IMR-90 (cell line): ENCODE data around the gene MTA1. TPM values are rescaled to one million over a fixed set of nuclear protein-coding genes. Genes with fewer than 3 reads are reported as not detected.
A peak's percentile ranks its signal among the peaks of the same experiment; 100 is the strongest.

Source experiments
- ATAC-seq: fragments of 200-7000 bp; cut with Tn5 transposase; 2 replicates; pipeline ENCODE4 v1.9.1; 2020; ENCODE audit warnings: low read depth, mild to moderate bottlenecking, moderate library complexity
- BruUV-seq: library from RNA; stranded (reverse); fragments of 400-500 nt; replicated peaks from 2 replicates; lab custom pipeline; 2021; lab: Mats Ljungman, UMichigan
- CTCF ChIA-PET: fragments of 300-600 bp; formaldehyde crosslinking; extraction: SDS; loops from one replicate; lab custom pipeline; 2021; ENCODE audit warnings: antibody characterized with exemption; lab: Yijun Ruan, JAX
- POLR2A ChIA-PET: fragments of 300-600 bp; sonication (Branson Sonifier 250); formaldehyde crosslinking; loops from one replicate; lab custom pipeline; 2022; ENCODE audit warnings: antibody characterized with exemption; ENCODE audit not compliant: unreplicated experiment; lab: Charles Lee
- DNase-seq: peaks from one replicate; pipeline ENCODE4 v3.0.0; 2013
- H2AFZ ChIP-seq: replicated peaks from 2 replicates; pipeline ENCODE3; 2013; ENCODE audit warnings: low read length, mild to moderate bottlenecking; ENCODE audit not compliant: poor library complexity
- H2AK5ac ChIP-seq: 2 replicates; pipeline ENCODE4 v1.6.1; 2013; ENCODE audit warnings: low read depth, low read length, inconsistent platforms
- H2AK9ac ChIP-seq: replicated peaks from 2 replicates; pipeline ENCODE3; 2013; ENCODE audit warnings: mild to moderate bottlenecking, low read depth, low read length, moderate library complexity; ENCODE audit not compliant: poor library complexity
- H2BK120ac ChIP-seq: 2 replicates; pipeline ENCODE4 v1.6.1; 2013; ENCODE audit warnings: low read depth, low read length, inconsistent platforms
- H2BK15ac ChIP-seq: 3 replicates; pipeline ENCODE4 v1.6.1; 2013; ENCODE audit warnings: low read depth, low read length, inconsistent platforms
- H2BK20ac ChIP-seq: 2 replicates; pipeline ENCODE4 v1.6.1; 2013; ENCODE audit warnings: low read depth, mild to moderate bottlenecking, inconsistent platforms, low read length, moderate library complexity
- H2BK5ac ChIP-seq: 2 replicates; pipeline ENCODE4 v1.6.1; 2013; ENCODE audit warnings: mild to moderate bottlenecking, low read depth, low read length, inconsistent platforms; ENCODE audit not compliant: poor library complexity, severe bottlenecking
- H3K14ac ChIP-seq: replicated peaks from 2 replicates; pipeline ENCODE4 v1.6.1; 2013; ENCODE audit warnings: low read depth, low read length, inconsistent platforms
- H3K18ac ChIP-seq: 2 replicates; pipeline ENCODE4 v1.6.1; 2013; ENCODE audit warnings: low read depth, low read length, control low read depth
- H3K23ac ChIP-seq: 2 replicates; pipeline ENCODE4 v1.6.1; 2013; ENCODE audit warnings: low read depth, low read length, inconsistent platforms
- H3K27ac ChIP-seq: 2 replicates; pipeline ENCODE4 v1.5.1; 2013; ENCODE audit warnings: mild to moderate bottlenecking, control low read depth, low read length; ENCODE audit not compliant: insufficient read depth
- H3K27me3 ChIP-seq: 2 replicates; pipeline ENCODE4 v1.6.1; 2013; ENCODE audit warnings: low read length; ENCODE audit not compliant: control insufficient read depth, insufficient read depth
- H3K36me3 ChIP-seq: 2 replicates; pipeline ENCODE4 v1.6.1; 2013; ENCODE audit warnings: low read length, mixed read lengths; ENCODE audit not compliant: control insufficient read depth, insufficient read depth
- H3K4ac ChIP-seq: 2 replicates; pipeline ENCODE4 v1.6.1; 2013; ENCODE audit warnings: low read depth, low read length, inconsistent platforms
- H3K4me1 ChIP-seq: 2 replicates; pipeline ENCODE4 v1.6.1; 2013; ENCODE audit warnings: low read length, mixed read lengths; ENCODE audit not compliant: control insufficient read depth, insufficient read depth
- H3K4me2 ChIP-seq: 2 replicates; pipeline ENCODE4 v1.6.1; 2013; ENCODE audit warnings: low read depth, mild to moderate bottlenecking, control low read depth, low read length, moderate library complexity
- H3K4me3 ChIP-seq: 2 replicates; pipeline ENCODE4 v1.5.1; 2013; ENCODE audit warnings: low read depth, mild to moderate bottlenecking, control low read depth, low read length, moderate library complexity; ENCODE audit not compliant: insufficient read depth
- H3K56ac ChIP-seq: 2 replicates; pipeline ENCODE4 v1.6.1; 2013; ENCODE audit warnings: low read length, inconsistent platforms; ENCODE audit not compliant: insufficient read depth; ENCODE audit errors: extremely low read depth
- H3K79me1 ChIP-seq, 2 experiments: 2 replicates each; pipeline ENCODE4 v1.6.1; 2013; ENCODE audit warnings: low read length in 2 of 2, inconsistent platforms in 1 of 2, low read depth in 1 of 2
- H3K9ac ChIP-seq: 2 replicates; pipeline ENCODE4 v1.6.1; 2013; ENCODE audit warnings: low read depth, low read length, control low read depth
- H3K9me1 ChIP-seq: 2 replicates; pipeline ENCODE4 v1.6.1; 2013; ENCODE audit warnings: low read length, inconsistent platforms; ENCODE audit not compliant: insufficient read depth
- H3K9me3 ChIP-seq: 2 replicates; pipeline ENCODE4 v1.6.1; 2013; ENCODE audit warnings: low read length; ENCODE audit not compliant: control insufficient read depth, insufficient read depth
- H4K20me1 ChIP-seq: 2 replicates; pipeline ENCODE4 v1.6.1; 2013; ENCODE audit warnings: low read length, inconsistent platforms; ENCODE audit not compliant: insufficient read depth
- H4K5ac ChIP-seq: 2 replicates; pipeline ENCODE4 v1.6.1; 2013; ENCODE audit warnings: mild to moderate bottlenecking, low read depth, low read length, control low read depth
- H4K8ac ChIP-seq, 2 experiments: 2 replicates each; pipeline ENCODE4 v1.6.1; 2013; ENCODE audit warnings: low read depth in 2 of 2, low read length in 2 of 2, control low read depth in 1 of 2, inconsistent platforms in 1 of 2
- H4K91ac ChIP-seq: 2 replicates; pipeline ENCODE4 v1.6.1; 2013; ENCODE audit warnings: low read depth, low read length, inconsistent platforms; ENCODE audit not compliant: insufficient read depth
- ELK1 ChIP-seq: fragments of 150-350 bp; IDR thresholded peaks from 2 replicates; pipeline ENCODE4 v1.6.1; 2016; ENCODE audit warnings: low read depth, mild to moderate bottlenecking, low read length, moderate library complexity, borderline replicate concordance
- FOS ChIP-seq: fragments of 150-350 bp; IDR thresholded peaks from 2 replicates; pipeline ENCODE4 v1.6.1; 2016; ENCODE audit warnings: low read depth, low read length
- MAZ ChIP-seq: IDR thresholded peaks from 2 replicates; pipeline ENCODE4 v1.6.1; 2012; ENCODE audit warnings: low read depth, mild to moderate bottlenecking, low read length, improper control_type of control experiment, moderate library complexity, borderline replicate concordance
- RAD21 ChIP-seq: IDR thresholded peaks from 2 replicates; pipeline ENCODE4 v1.6.1; 2012; ENCODE audit warnings: low read length, improper control_type of control experiment
- RFX5 ChIP-seq: IDR thresholded peaks from 2 replicates; pipeline ENCODE4 v1.8.0; 2012; ENCODE audit warnings: low read depth, mild to moderate bottlenecking, low read length, moderate library complexity
- WGBS, 2 experiments: methylation state at CpG; one replicate each; pipeline versions ENCODE4 v1.1.5 to v1.1.7; 2013; ENCODE audit warnings: missing lambda C conversion rate in 2 of 2; ENCODE audit not compliant: insufficient read length in 1 of 2; ENCODE audit errors: extremely low coverage in 2 of 2; 5-methylcytosine and 5-hydroxymethylcytosine counted together
- dilution Hi-C: fragments of 300-500 bp; cut with HindIII; formaldehyde crosslinking; loops from one replicate; pipeline ENCODE4 v1.14.3; 2018; ENCODE audit warnings: low sequenced_read_pairs; ENCODE audit not compliant: unreplicated experiment
- in situ Hi-C: fragments of 300-500 bp; cut with MboI; formaldehyde crosslinking; loops from 3 replicates; pipeline ENCODE4 v1.14.3; 2019; ENCODE audit warnings: low sequenced_read_pairs, inconsistent platforms, mixed read lengths
- intact Hi-C: fragments of 100-400 bp; cut with micrococcal nuclease; formaldehyde crosslinking; loops from 2 replicates; pipeline ENCODE4 v1.10.0; 2022
- polyA plus RNA-seq, 3 experiments: library from polyadenylated mRNA; depleted of rRNA; stranded (reverse); fragments of >200 nt; gene quantifications; 2 replicates each; pipeline ENCODE4 v1.2.3, GENCODE V29; 2012; ENCODE audit warnings: low replicate concordance in 1 of 3
- total RNA-seq: library from RNA; depleted of rRNA; stranded (reverse); fragments of >200 nt; gene quantifications from 2 replicates; pipeline ENCODE4 v1.2.3, GENCODE V29; 2012

The MTA1 gene
- total and polyA plus RNA-seq, 2 of the 4 experiments (the other 2 are of a cell fraction): 21.5 to 61.6 TPM

GRCh38 chr14:105476831-105477659 lies 57.4 kb downstream of the MTA1 start:
- peaks cover 7% of the 10 kb centered on the region; the same call in 1 of the 2 replicates for H4K20me1 ChIP-seq
- H4K5ac ChIP-seq: no peak overlapping the region
- no peaks in the 10 kb centered on the region for H3K36me3 ChIP-seq
- H3K27me3 ChIP-seq: no peaks in the 10 kb centered on the region
- no peak overlapping the region for H3K56ac ChIP-seq
- H3K9ac ChIP-seq: no peak overlapping the region
- ATAC-seq (no peak), DNase-seq (no peak)
- H2BK20ac ChIP-seq: no peak overlapping the region
- TF ChIP-seq FOS (no peak), MAZ (no peak), ELK1 (no peak), RAD21 (no peak), RFX5 (no peak)
- no peak overlapping the region; the same call in 1 of the 2 replicates for H3K18ac ChIP-seq
- peak overlapping the region; percentile 89; the same call in 1 of the 2 replicates for H3K4me2 ChIP-seq
- ChIA-PET CTCF (no interaction called here), POLR2A (no interaction called here)
- H3K9me1 ChIP-seq: peaks cover 6% of the 10 kb centered on the region
- peaks cover 0 to 23% of the 10 kb centered on the region in 2 experiments; a peak in 1 of 4 replicates for H3K79me1 ChIP-seq
- WGBS, 2 experiments: 67% methylated on average over 9 of the region's 16 CpGs; no CpG with 5 or more reads in 1 of the 2 experiments
- intact Hi-C loops (no loop called here), in situ Hi-C loops (no loop called here), dilution Hi-C loops (no loop called here)
- no peak overlapping the region for H3K14ac ChIP-seq
- no peak overlapping the region for H2BK15ac ChIP-seq
- BruUV-seq: no TSS peak
- 0 out of 2 replicates have a peak overlapping the region, but pooled peaks have one; percentile 11 for H2BK120ac ChIP-seq
- 0 out of 4 replicates have a peak overlapping the region, but pooled peaks of 1 of the 2 experiments have one; percentile 22 for H4K8ac ChIP-seq
- H3K9me3 ChIP-seq: no peaks in the 10 kb centered on the region
- peak overlapping the region; percentile 96 for H2AFZ ChIP-seq
- H2AK5ac ChIP-seq: peak overlapping the region; percentile 81; the same call in 1 of the 2 replicates
- 0 out of 2 replicates have a peak overlapping the region, but pooled peaks have one; percentile 1 for H4K91ac ChIP-seq
- H3K4ac ChIP-seq: peak overlapping the region; percentile 92; the same call in 1 of the 2 replicates
- H3K4me3 ChIP-seq: no peak overlapping the region
- peaks cover 26% of the 10 kb centered on the region for H3K4me1 ChIP-seq
- no peak overlapping the region for H3K27ac ChIP-seq
- no peak overlapping the region for H3K23ac ChIP-seq
- peak overlapping the region; percentile 96 for H2AK9ac ChIP-seq
- H2BK5ac ChIP-seq: no peak overlapping the region
